GM19372 (cell line): ENCODE measurements around the gene NAT10.

Source experiments
- ATAC-seq: cut with Tn5 transposase; IDR thresholded peaks from one replicate; pipeline ENCODE4 v1.9.1; 2021; ENCODE audit warnings: mild to moderate bottlenecking, low read depth, moderate library complexity; ENCODE audit not compliant: unreplicated experiment

Gene NAT10

GRCh38 chr11:34105957-34106504 lies 602 bp downstream of the NAT10 start:
- no peak for ATAC-seq

- no peak for ATAC-seq
Observed at GRCh38 chr11:34111722-34112270, 6.4 kb downstream of the NAT10 start.

- ATAC-seq, result no peak
Observed at GRCh38 chr11:34114014-34114413, 8.6 kb downstream of the NAT10 start.

- ATAC-seq, result no peak
Observed at GRCh38 chr11:34114471-34114870, 9.0 kb downstream of the NAT10 start.

- ATAC-seq, result no peak
Observed at GRCh38 chr11:34120651-34121050, 15.2 kb downstream of the NAT10 start.

- ATAC-seq, result no peak
Observed at GRCh38 chr11:34124885-34125668, 19.6 kb downstream of the NAT10 start.

- ATAC-seq, result no peak
Observed at GRCh38 chr11:34126959-34127848, 21.8 kb downstream of the NAT10 start.

- no peak for ATAC-seq
Observed at GRCh38 chr11:34128824-34129223, 23.4 kb downstream of the NAT10 start.

GRCh38 chr11:34132261-34132965 lies 27.0 kb downstream of the NAT10 start:
- ATAC-seq, result no peak

GRCh38 chr11:34134765-34135164 lies 29.3 kb downstream of the NAT10 start:
- no peak for ATAC-seq

GRCh38 chr11:34135439-34135838 lies 30.0 kb downstream of the NAT10 start:
- no peak for ATAC-seq

GRCh38 chr11:34136420-34136819 lies 31.0 kb downstream of the NAT10 start:
- no peak for ATAC-seq

GRCh38 chr11:34139346-34139745 lies 33.9 kb downstream of the NAT10 start:
- no peak for ATAC-seq

GRCh38 chr11:34140149-34140548 lies 34.7 kb downstream of the NAT10 start:
- ATAC-seq, result no peak

- ATAC-seq, result no peak
Observed at GRCh38 chr11:34143048-34143447, 37.6 kb downstream of the NAT10 start.

GRCh38 chr11:34145073-34145472 lies 39.6 kb downstream of the NAT10 start:
- ATAC-seq, result no peak

GRCh38 chr11:34145847-34146381 lies 40.5 kb downstream of the NAT10 start:
- ATAC-seq, result no peak

GRCh38 chr11:34146411-34146810 lies 41.0 kb downstream of the NAT10 start:
- ATAC-seq, result no peak

GRCh38 chr11:34146866-34147265 lies 41.4 kb downstream of the NAT10 start:
- no peak for ATAC-seq

GRCh38 chr11:34147581-34147980 lies 42.2 kb downstream of the NAT10 start:
- ATAC-seq, result no peak
